ENCODE data around the gene KLHL29.

- TF ChIP-seq EZH2 (IDR thresholded peaks at IDR 0.05; ENCODE audit: borderline replicate concordance, low read depth, low read length, severe bottlenecking), result no peak
- TF ChIP-seq CTCF (IDR thresholded peaks at IDR 0.05; ENCODE audit: borderline replicate concordance, extremely low read depth, low read length, poor library complexity, severe bottlenecking), result no peak
These were observed 214.7 kb downstream of the KLHL29 start for GRCh38 chr2:23599667-23600066.

All from DND-41 (cell line).